ENCODE measurements around the gene SH2D3A.

The SH2D3A gene

GRCh38 chr19:6767357-6768235 lies at the start of gene SH2D3A:
SH2D3A (minus strand) TSS chr19:6767435; CDS start chr19:6763748, 3,687 bp downstream.
- TF ChIP-seq CEBPB (IDR thresholded peaks at IDR 0.05): 0 out of 2 replicates have a peak, but pooled peaks have one; percentile 5
- no peak; the same call in 1 of the 2 replicates for TF ChIP-seq MAX (IDR thresholded peaks at IDR 0.05)
- TF ChIP-seq TCF12 (IDR thresholded peaks at IDR 0.05; ENCODE audit: low read depth): peak; percentile 47; the same call in 1 of the 2 replicates
- TF ChIP-seq CREB1 (IDR thresholded peaks at IDR 0.05; ENCODE audit: low read depth): peak; percentile 80
- peak; percentile 48; the same call in 1 of the 2 replicates for TF ChIP-seq NFIC (IDR thresholded peaks at IDR 0.05)
- TF ChIP-seq RAD21 (IDR thresholded peaks at IDR 0.05; ENCODE audit: low read depth): no peak
- TF ChIP-seq TEAD4 (IDR thresholded peaks at IDR 0.05): peak; percentile 20; the same call in 1 of the 2 replicates

- TF ChIP-seq CREB1 (IDR thresholded peaks at IDR 0.05; ENCODE audit: low read depth) (no peak), YY1 (IDR thresholded peaks at IDR 0.05; ENCODE audit: low read depth) (no peak), EP300 (IDR thresholded peaks at IDR 0.05; ENCODE audit: borderline replicate concordance) (no peak), USF1 (IDR thresholded peaks at IDR 0.05) (no peak), EGR1 (IDR thresholded peaks at IDR 0.05) (no peak), RAD21 (IDR thresholded peaks at IDR 0.05; ENCODE audit: low read depth) (no peak), NFIC (IDR thresholded peaks at IDR 0.05) (no peak), TEAD4 (IDR thresholded peaks at IDR 0.05) (no peak), TCF12 (IDR thresholded peaks at IDR 0.05; ENCODE audit: low read depth) (no peak), CEBPB (IDR thresholded peaks at IDR 0.05) (no peak)
These were observed 46.4 kb upstream of the SH2D3A start for GRCh38 chr19:6813659-6814058.

- TF ChIP-seq MAX (IDR thresholded peaks at IDR 0.05) (no peak), EP300 (IDR thresholded peaks at IDR 0.05; ENCODE audit: borderline replicate concordance) (no peak), EGR1 (IDR thresholded peaks at IDR 0.05) (no peak), CREB1 (IDR thresholded peaks at IDR 0.05; ENCODE audit: low read depth) (no peak), FOXM1 (IDR thresholded peaks at IDR 0.05; ENCODE audit: borderline replicate concordance, low read depth) (no peak), ZBTB7A (IDR thresholded peaks at IDR 0.05; ENCODE audit: low read depth) (no peak), TEAD4 (IDR thresholded peaks at IDR 0.05) (no peak), TAF1 (IDR thresholded peaks at IDR 0.05; ENCODE audit: low read depth) (no peak), REST (IDR thresholded peaks at IDR 0.05; ENCODE audit: low read depth) (no peak)
These were observed 45.4 kb upstream of the SH2D3A start for GRCh38 chr19:6812612-6813011.

- no peak for TF ChIP-seq ZBTB7A (IDR thresholded peaks at IDR 0.05; ENCODE audit: low read depth)
- no peak for TF ChIP-seq TCF12 (IDR thresholded peaks at IDR 0.05; ENCODE audit: low read depth)
- TF ChIP-seq FOXM1 (IDR thresholded peaks at IDR 0.05; ENCODE audit: borderline replicate concordance, low read depth): no peak
- no peak for TF ChIP-seq TEAD4 (IDR thresholded peaks at IDR 0.05)
- TF ChIP-seq REST (IDR thresholded peaks at IDR 0.05; ENCODE audit: low read depth): no peak
- TF ChIP-seq YY1 (IDR thresholded peaks at IDR 0.05; ENCODE audit: low read depth): peak; percentile 95
- TF ChIP-seq USF1 (IDR thresholded peaks at IDR 0.05): peak; percentile 98
These were observed 44.7 kb upstream of the SH2D3A start for GRCh38 chr19:6811906-6812305.

- TF ChIP-seq TEAD4 (IDR thresholded peaks at IDR 0.05): no peak
- TF ChIP-seq RAD21 (IDR thresholded peaks at IDR 0.05; ENCODE audit: low read depth): no peak
- TF ChIP-seq TAF1 (IDR thresholded peaks at IDR 0.05; ENCODE audit: low read depth): no peak
- TF ChIP-seq NFIC (IDR thresholded peaks at IDR 0.05): no peak
- no peak for TF ChIP-seq EP300 (IDR thresholded peaks at IDR 0.05; ENCODE audit: borderline replicate concordance)
- TF ChIP-seq USF1 (IDR thresholded peaks at IDR 0.05): no peak
These were observed 44.1 kb upstream of the SH2D3A start for GRCh38 chr19:6811378-6811777.

Measured in Ishikawa (cell line).